IMR-90 (cell line): ENCODE measurements around the gene ATP13A2.

Source experiments
- CTCF ChIP-seq: conservative IDR thresholded peaks from 2 replicates; pipeline ENCODE4 v1.5.1; 2012; ENCODE audit warnings: mild to moderate bottlenecking, low read depth, low read length, improper control_type of control experiment
- FOS ChIP-seq: fragments of 150-350 bp; IDR thresholded peaks from 2 replicates; pipeline ENCODE4 v1.6.1; 2016; ENCODE audit warnings: low read depth, low read length
- POLR2A ChIP-seq: IDR thresholded peaks from 2 replicates; pipeline ENCODE4 v1.6.1; 2012; ENCODE audit warnings: mild to moderate bottlenecking, low read depth, low read length
- RCOR1 ChIP-seq: IDR thresholded peaks from 2 replicates; pipeline ENCODE4 v1.6.1; 2012; ENCODE audit warnings: mild to moderate bottlenecking, low read length, improper control_type of control experiment; ENCODE audit not compliant: insufficient replicate concordance
- USF2 ChIP-seq: fragments of 150-350 bp; IDR thresholded peaks from 2 replicates; pipeline ENCODE4 v1.6.1; 2017; ENCODE audit warnings: mild to moderate bottlenecking, antibody characterized with exemption, low read length, low read depth

GRCh38 chr1:17056551-17056950 lies 44.8 kb upstream of the ATP13A2 start:
- TF ChIP-seq POLR2A (no peak), CTCF (no peak), RCOR1 (no peak), USF2 (no peak), FOS (no peak)
